GM19238 (cell line): Measurements from ENCODE around the gene SDE2.
"Not testable (repeated sequence)": the region's sequence is repeated elsewhere in the genome, so short reads cannot be mapped to it uniquely, and the experiment has no call there.

ENCODE experiments used
- DNase-seq: peaks from one replicate; pipeline ENCODE4 v3.0.0; 2011; ENCODE audit warnings: low spot score; ENCODE audit not compliant: insufficient read length

The SDE2 gene

DNA sequence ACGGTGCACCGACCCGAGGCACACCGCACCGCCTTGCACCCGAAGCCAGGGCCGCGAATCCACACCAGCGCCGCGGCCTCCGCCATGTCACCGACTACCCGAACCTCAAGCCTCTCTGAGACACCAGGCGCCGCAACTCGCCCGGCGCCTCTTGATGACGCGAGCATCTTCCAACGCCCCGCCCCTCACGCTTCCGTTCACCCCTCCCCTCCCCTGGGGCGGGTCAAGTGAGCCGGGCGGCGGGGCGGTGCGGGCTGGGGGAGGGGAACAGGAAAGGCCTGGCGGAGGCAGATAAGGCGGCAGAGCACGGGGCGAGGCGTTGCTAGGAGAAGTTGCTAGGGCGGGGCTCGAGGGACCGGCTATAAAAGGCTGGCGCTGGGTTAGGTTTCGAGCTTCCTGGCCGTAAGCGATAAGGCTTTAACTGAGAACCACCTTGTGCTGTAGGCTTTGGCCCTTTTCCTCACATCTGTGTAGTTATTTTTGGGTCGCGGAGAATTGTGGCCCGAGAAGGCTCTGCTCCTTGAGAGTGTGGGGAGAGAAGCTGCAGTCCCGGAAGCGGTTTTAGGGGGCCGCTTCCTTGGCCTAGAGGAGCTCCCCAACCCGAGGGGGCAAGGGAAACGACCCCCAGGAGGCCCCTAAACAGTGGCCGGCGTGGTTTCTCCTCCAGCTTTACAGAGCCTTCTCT lies at the start of gene SDE2:
Gene SDE2 (minus strand): TSS at position 117 of the 685 bp plus-strand sequence. CDS start 31 bp downstream, at position 86.
- peak; percentile 81 for DNase-seq

DNA sequence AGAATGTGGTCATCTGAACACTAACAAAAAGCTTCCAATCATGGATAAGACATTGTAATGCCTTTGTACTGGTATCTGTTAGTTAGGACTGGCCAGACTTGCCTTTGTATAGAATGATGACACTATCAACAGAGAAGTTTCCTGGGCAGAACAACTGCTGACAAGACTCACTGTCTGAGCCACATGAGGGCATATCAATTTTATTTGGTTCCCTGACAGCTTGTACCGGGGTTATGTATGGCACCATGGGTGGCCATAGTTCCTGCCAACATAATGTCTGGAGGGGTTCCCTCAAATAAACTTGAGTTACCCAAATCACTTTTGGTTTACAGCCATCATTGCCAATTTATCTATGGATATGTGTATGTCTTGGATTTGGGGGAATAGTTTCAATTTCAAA lies 49.7 kb upstream of the SDE2 start:
- DNase-seq, result no peak

DNA sequence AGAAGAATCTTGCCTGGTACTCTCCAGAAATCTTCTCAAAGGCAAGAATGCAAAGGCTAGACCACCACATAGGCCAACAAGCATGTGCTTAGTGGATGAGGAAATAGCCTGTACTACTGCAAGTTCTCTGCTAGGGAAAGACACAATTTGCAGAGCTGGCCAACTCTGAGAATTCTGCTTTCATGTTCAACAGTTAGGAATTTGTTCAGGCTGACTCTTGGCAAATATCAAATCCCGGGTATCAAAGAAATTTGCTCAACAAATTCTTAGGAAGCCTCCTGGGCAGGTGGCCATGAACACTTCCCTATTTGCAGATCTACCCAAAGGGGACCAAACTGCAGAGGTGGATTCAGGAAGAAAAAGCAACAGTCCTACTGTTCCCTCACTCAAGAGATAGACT lies 48.4 kb upstream of the SDE2 start:
- no peak for DNase-seq

DNA sequence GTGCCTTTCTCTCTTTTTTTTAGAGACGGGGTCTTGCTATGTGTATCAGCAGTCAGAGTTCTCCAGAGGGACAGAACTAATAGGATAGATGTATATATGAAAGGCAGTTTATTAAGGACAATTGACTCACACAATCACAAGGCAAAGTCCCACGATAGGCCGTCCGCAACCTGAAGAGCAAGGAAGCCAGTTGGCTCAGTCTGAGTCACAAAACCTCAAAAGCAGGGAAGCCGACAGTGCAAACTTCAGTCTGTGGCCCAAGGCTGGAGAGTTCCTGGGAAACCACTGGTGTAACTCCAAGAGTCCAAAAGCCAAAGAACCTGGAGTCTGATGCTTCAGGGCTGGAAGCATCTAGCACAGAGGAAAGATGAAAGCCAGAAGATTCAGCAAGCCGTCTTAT lies 47.1 kb upstream of the SDE2 start:
- DNase-seq, result no peak

DNA sequence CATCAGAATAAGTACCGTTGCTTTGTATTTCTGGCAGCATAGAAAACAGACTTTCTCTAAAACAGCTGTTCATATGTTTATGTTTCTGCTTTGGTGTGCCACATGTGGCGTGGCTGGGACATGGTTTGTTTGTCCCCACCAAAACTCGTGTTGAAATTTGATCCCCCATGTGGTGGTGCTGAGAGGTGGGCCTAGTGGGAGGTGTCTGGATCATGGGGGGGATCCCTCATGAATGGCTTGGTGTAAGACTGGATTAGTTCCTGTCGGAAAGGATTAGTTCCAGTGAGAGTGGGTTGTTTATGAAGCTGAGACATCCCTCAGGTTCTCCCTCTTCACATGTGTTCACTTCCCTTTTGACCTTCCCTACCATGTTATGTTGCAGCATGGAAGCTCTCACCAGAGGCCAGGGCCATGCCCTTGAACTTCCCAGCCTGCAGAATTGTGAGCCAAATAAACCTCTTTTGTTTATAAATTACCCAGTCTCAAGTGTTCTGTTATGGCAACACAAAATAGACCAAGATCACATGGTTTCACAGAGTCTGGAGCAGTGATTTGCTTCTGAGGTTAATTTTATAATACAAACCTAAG lies 45.5 kb upstream of the SDE2 start:
- no peak for DNase-seq

DNA sequence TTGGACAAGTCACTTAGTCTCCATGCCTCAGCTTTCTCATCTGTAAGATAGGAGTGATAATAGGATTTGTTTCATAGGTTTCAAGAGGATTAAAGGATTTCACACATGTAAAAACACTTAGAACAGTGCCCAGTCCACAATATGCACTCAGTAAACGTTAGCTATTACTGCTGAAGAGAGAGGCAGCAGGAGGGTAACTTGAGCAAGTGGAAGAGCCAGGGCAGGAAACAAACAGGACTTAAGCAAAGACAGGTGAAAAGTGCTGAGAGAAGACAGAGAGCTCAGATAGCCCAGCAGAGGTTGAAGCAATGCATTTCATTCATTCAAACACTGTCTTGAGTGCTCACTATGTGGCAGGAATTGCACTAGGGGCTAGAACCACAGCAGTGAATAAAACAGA lies 42.3 kb upstream of the SDE2 start:
- DNase-seq, result no peak

DNA sequence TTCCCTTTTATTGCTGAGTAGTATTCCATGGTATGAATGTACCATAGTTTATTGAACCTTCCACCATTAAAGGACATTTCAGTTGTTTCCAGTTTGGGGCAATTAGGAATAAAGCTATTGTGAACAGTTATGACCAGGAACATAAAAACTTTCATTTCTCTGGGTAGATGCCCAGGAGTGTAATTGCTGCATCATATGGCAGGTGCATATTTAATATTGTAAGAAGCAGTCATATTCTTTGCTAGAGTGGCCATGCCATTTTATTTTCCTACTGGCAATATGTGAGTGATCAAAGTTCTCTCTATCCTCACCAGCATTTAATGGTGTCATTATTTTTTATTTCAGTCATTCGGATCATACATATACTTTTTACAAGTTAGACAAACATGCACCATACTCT lies 39.5 kb upstream of the SDE2 start:
- DNase-seq, result no peak

DNA sequence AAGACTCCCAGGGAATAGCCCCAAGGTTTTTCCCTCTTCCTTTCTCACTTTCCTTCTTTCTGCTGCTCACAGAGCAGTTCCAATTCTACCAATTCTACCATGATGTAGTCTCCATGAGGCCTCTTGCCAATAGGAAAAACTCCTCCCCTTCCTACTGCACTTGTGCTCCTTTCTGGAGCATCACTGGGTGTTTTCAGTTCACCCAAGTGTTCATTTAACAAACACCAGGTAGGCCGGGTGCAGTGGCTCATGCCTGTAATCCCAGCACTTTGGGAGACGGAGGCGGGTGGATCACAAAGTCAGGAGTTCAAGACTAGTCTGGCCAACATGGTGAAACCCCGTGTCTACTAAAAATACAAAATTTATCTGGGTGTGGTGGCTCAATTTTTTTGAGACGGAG lies 36.8 kb upstream of the SDE2 start:
- no peak for DNase-seq

DNA sequence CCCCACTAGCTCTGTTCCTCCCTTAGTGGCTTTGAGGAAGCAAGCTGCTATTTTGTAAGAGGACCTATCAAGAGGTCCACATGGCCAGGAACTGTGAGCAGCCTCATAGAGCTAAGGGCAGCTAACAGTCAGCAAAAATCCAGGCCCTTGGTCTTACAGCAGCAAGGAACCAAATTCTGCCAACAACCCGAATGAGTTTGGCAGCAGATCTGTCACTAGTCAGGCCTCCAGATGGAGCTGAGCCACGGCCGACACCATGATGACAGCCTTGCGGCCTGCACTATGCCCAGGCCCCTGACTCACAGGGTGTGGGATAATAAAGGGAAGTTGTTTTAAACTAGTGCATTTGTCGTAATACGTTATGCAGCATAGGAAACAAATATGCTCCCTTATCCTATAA lies 35.3 kb upstream of the SDE2 start:
- no peak for DNase-seq

DNA sequence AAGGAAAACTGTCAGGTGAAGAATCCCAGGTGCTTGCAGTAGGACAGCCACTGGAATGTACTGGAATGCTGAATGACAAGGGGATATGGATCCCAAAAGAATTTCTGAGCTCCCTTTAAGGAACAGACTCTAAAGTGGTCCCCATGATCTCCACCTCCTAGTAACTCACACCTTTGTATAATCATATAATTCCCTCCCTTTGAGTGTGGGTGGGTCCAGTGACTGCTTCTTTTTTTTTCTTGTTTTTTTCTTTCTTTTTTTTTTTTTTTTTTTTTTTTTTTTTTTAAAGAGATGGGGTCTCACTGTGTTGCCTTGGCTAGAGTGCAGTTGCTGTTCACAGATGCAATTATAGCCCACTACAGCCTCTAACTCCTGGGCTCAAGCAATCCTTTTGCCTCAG lies 34.8 kb upstream of the SDE2 start:
- no peak for DNase-seq

DNA sequence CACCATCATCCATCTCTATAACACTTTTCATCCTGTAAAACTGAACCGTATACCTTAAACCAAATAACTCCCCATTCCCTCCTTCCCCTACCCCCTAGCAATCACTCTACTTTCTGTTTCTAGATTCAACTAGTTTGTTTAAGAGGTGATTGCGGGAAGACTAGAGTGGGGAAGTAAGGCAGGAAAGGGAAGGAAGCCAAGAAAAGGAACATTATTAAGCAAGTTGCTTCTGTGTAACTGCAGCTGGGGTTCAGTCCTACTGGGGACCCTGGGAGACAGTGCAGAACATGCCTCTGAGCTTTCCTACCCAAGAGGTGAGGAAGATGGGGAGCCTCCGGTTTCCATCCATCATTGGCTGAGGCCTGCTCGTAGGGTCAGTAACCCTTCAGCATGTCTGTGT lies 34.4 kb upstream of the SDE2 start:
- no peak for DNase-seq

DNA sequence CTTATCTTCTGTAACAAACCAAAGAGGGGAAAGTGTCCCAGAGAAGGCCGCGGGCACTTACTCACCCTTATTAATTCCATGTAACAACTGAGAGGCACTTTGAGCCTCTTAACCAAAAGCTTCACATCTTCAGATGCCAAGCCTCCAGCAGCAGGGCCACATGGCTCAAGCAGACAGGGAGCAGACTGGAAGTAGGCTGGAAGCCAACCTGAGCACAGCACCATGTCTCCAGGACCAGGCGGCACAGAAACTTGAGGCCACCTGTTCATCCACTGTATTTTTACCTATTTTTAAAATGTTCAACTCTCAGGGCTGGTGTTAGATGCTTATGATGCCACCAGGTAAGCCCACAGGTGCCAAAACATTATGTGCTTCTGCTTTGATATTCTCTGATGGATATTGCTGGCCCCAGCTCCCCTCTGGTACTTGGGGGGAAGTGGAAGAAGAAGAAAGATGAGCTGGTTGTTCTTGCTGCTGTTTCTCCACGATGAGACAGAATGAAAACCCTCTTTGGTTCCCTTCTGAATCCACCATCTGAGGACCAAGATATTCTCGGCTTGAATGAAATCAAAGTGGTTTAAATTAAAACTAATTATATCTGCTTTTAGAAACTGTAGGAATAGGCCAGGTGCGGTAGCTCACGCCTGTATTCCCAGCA lies 30.6 kb upstream of the SDE2 start:
- DNase-seq, result no peak

DNA sequence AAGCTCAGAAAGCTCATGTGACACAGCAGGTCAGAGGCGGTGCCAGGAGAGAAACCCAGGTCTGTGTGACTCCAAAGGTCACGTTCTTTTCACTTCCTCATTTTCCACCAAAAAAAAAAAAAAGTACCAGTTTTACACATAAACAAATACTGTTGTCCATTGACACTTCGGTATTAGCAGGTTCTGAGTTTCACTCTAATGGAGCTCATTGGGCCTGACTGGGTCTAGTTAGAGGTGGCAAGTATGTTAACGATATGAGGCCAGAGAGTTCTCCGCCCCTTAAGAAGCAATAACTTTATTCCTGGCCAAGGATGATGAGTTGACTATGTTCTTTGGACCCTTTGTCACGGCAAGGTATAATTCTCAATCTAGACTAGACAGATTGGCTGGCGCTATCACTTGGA lies 30.0 kb upstream of the SDE2 start:
- peak; percentile 58 for DNase-seq

DNA sequence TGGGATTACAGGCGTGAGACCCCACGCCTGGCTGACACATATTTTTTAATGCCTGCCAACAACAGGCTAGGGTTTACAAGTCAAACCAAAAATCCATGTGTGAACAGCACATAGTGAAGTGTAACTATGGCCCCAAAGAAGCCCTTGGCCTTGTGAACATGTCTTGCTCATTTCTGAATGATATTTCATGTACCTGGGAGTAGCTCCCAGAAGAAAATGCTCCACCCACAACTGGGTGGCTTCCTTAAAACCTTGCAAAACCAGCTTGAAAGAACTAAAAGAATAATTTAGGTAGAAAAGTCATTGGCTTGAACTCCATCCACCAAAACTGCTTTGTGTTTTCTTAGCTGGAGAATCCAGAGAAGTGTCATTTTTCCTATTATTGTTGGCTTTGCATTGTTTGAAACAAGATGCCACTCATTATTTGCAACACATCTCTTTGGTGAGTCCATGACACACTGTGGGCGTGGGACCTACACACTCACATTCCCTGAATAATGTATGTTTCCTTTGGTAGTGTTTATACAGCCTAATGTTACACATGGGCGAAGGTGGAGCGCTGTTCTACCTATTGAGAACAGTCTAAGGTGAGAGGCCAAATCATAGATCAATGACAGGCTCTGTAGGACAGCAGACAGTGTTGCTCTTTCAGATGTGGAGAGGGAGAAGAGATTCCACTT lies 28.5 kb upstream of the SDE2 start:
- no peak for DNase-seq

DNA sequence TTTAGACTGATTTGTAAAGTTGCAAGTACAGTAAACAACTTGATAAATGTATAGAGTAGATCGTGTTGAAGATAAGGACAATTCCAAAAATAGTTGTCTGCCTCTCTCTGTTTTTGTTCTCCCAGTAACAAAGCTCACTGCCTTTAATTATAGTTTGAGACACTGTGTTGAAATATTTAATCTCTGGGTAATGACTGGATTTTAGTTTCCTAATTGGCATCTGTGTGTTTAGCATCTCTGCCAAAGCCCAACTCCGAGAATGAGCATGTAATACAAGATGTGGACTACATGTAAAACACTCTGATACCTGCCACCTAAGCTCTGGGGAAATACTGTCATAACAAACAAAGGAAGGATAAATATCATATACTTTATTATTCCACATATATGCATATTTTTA lies 27.7 kb upstream of the SDE2 start:
- DNase-seq, result no peak

DNA sequence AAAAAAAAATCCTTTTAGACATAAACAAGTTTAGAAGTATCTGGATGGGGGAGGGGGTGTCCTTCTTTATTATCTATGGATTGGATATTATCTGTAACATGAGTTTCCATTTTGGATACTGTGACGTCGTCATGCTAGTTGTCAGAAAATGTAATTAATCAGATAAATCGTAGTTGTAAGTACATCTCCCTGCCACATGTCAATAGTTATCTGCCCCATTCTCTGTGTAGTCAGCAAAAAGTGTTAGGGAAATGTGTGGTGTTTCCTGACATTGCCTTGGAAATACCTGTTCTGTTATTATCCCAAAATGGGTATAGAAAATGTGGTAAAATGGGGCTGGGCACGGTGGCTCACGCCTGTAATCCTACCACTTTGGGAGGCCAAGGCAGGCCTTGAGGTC lies 24.6 kb upstream of the SDE2 start:
- DNase-seq, result no peak

DNA sequence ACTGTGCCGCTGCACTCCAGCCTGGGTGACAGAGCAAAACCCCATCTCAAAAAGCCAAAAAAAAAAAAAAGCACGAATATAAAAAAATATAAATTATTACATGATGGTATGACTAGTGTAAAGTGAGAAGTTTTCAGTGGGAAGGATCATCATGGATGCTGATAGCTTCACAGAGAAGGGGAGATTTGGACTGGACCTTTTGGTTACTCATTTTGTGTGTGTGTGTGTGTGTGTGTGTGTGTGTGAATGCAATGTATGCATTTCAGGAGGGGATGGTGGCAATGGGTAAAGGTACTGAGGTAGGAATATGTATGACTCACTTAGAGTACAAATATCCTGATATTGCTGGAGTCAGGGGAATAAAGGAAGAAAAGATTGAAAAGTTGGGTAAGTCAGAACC lies 22.7 kb upstream of the SDE2 start:
- DNase-seq, result no peak

DNA sequence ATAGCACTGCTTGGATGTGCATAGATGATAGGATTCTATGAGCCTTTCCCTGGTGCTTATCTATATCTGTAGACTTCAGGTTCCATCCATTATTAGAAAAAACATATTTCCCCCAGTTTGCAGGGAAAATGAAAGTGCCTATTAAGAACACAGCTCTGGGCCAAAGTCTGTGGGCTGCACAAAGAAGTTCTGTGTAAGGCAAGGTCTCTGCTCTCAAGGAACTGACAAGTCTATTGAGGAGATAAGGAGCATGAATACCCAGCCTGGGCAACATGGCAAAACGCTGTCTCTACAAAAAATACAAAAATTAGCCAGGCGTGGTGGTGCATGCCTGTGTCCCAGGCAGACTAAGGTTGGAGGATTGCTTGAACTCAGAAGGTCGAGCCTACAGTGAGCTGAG lies 22.3 kb upstream of the SDE2 start:
- no peak for DNase-seq

DNA sequence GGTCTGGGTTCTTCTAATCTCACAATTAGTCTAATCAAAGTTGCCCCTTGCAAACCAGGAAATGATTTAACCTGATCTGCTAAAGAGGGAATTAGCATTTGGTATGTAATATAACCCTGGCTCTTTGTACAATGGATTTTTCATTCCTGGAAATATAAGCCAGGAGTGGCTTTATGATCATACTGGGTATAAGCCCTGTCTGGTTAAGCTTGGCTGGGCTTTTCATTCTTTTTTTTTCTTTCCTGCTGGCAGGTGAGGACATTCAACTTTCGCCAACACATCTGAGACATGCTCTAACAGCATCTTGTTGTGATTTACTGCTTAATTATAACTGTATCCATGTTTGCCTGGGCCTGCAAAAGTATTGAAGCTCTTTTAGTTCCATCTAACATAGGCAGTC lies 20.4 kb upstream of the SDE2 start:
- no peak for DNase-seq

DNA sequence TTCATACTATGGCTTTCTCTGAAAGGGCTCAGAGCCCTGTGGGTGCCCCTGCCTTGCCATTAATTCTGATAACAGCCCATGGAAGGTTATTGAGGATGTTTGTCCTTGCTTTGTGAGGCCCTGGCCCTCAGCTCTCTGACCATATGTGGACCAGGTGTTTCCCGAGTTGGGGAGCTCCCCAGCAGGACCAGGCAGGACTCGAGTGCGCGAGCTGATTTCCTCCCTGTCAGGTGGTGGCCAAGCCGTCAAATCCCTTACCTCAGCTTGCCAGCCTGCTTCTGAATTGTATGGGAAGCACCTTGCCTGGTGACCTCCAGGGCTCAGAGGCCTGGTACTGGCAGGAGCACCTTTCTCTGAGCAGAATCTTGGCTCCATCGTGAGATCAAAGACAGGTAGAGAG lies 17.9 kb upstream of the SDE2 start:
- DNase-seq, result no peak

DNA sequence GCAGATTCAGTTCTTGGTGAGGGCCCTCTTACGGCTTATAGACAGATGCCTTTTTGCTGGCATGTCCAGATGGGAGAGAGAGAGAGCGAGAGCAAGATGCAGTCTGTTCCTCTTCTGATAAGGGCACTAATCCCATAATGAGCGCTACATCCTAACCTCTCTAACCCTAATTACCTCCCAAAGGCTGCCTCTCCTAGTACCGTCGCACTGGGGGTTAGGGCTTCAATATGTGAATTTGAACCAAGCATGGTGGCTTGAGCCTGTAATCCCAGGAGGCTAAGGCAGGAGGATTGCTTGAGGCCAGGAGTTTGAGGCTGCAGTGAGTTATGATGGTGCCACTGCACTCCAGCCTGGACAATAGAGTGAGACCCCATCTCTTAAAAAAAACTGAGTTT lies 10.5 kb upstream of the SDE2 start:
- DNase-seq, result no peak

DNA sequence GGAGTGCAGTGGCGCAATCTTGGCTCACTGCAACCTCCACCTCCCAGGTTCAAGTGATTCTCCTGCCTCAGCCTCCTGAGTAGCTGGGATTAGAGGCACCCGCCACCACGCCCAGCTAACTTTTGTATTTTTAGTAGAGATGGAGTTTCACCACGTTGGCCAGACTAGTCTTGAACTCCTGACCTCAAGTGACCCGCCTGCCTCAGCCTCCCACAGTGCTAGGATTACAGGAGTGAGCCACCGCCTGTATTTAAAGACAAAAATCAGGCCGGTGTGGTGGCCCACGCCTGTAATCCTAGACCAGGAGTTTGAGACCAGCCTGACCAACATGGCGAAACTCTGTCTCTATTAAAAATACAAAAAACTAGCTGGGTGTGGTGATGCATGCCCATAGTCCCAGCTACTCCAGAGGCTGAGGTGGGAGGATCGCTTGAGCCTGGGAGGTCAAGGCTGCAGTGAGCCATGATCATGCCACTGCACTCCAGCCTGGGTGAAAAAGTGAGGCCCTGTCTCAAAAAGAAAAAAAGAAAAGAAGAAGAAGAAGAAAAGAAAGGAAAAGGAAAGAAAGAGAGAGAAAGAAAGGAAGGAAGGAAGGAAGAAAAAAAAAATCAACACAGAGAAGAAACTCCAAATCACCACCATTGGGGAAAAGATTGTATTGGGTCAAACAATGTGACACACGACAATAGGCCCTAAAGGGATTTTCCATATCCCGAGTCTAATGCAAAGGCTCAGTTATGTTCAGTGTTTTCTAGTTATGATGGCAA lies 8.2 kb upstream of the SDE2 start:
- DNase-seq, result not testable (repeated sequence)
